Ecto neural progenitor cell (in vitro differentiated cells): ENCODE measurements around the gene B9D2.
"Not testable (repeated sequence)": the region's sequence is repeated elsewhere in the genome, so short reads cannot be mapped to it uniquely, and the experiment has no call there.

Source experiments
- DNase-seq: peaks from one replicate; pipeline ENCODE4 v3.0.0-alpha.2; 2018; ENCODE audit warnings: low spot score

Gene B9D2

GRCh38 chr19:41391618-41392017 lies 27.7 kb upstream of the B9D2 start:
- DNase-seq, result no peak

- DNase-seq, result no peak
These were observed 22.5 kb upstream of the B9D2 start for GRCh38 chr19:41386442-41386841.

GRCh38 chr19:41384351-41384750 lies 20.4 kb upstream of the B9D2 start:
- no peak for DNase-seq

- not testable (repeated sequence) for DNase-seq
These were observed 17.6 kb upstream of the B9D2 start for GRCh38 chr19:41381536-41381935.

- peak; percentile 64 for DNase-seq
These were observed 14.2 kb upstream of the B9D2 start for GRCh38 chr19:41377977-41378709.

GRCh38 chr19:41376998-41377365 lies 13.0 kb upstream of the B9D2 start:
- no peak for DNase-seq

GRCh38 chr19:41376241-41376997 lies 12.5 kb upstream of the B9D2 start, which contains the start of gene TMEM91:
TSS of gene TMEM91 (plus strand) at chr19:41376533. CDS start at chr19:41378310, 1,777 bp downstream.
- peak; percentile 73 for DNase-seq

GRCh38 chr19:41373993-41374392 lies 10.0 kb upstream of the B9D2 start:
- no peak for DNase-seq

- no peak for DNase-seq
These were observed 8.6 kb upstream of the B9D2 start for GRCh38 chr19:41372501-41372900.

GRCh38 chr19:41371541-41371940 lies 7.6 kb upstream of the B9D2 start:
- no peak for DNase-seq

- not testable (repeated sequence) for DNase-seq
These were observed 7.2 kb upstream of the B9D2 start for GRCh38 chr19:41371119-41371518.

GRCh38 chr19:41369769-41370168 lies 5.8 kb upstream of the B9D2 start:
- no peak for DNase-seq

- no peak for DNase-seq
These were observed 3.9 kb upstream of the B9D2 start for GRCh38 chr19:41367848-41368301.

- no peak for DNase-seq
These were observed 2.1 kb upstream of the B9D2 start for GRCh38 chr19:41366089-41366488.

- DNase-seq, result no peak
These were observed 809 bp upstream of the B9D2 start for GRCh38 chr19:41364524-41365391.

GRCh38 chr19:41363371-41363752 lies 587 bp downstream of the B9D2 start:
- no peak for DNase-seq

- DNase-seq, result no peak
These were observed 1.7 kb downstream of the B9D2 start for GRCh38 chr19:41362143-41362847.

GRCh38 chr19:41359741-41360140 lies 4.2 kb downstream of the B9D2 start:
- DNase-seq, result no peak

- DNase-seq, result no peak
These were observed 6.2 kb downstream of the B9D2 start for GRCh38 chr19:41357746-41358145.

GRCh38 chr19:41356984-41357739 lies 6.8 kb downstream of the B9D2 start:
- no peak for DNase-seq

- no peak for DNase-seq
These were observed 8.1 kb downstream of the B9D2 start for GRCh38 chr19:41355802-41356201.
